HEK293T (cell line): ENCODE data around the gene SNAP29.

Experiments used
- CTCF ChIA-PET: fragments of 350-600 bp; formaldehyde crosslinking; extraction: SDS; loops from one replicate; lab custom pipeline; 2021; ENCODE audit warnings: antibody characterized with exemption, inconsistent platforms; lab: Yijun Ruan, JAX
- POLR2A ChIA-PET: fragments of 350-600 bp; formaldehyde crosslinking; extraction: SDS; loops from one replicate; lab custom pipeline; 2020; ENCODE audit warnings: antibody characterized with exemption, inconsistent platforms; lab: Yijun Ruan, JAX
- DNase-seq: peaks from one replicate; pipeline ENCODE4 v3.0.0; 2012; ENCODE audit warnings: mixed read lengths; ENCODE audit errors: extremely low spot score
- ARNT ChIP-seq: fragments of 450-650 bp; IDR thresholded peaks from 2 replicates; pipeline ENCODE4 v1.6.1; 2017; ENCODE audit warnings: mild to moderate bottlenecking
- BHLHE40 ChIP-seq: fragments of 450-650 bp; IDR thresholded peaks from 2 replicates; pipeline ENCODE4 v1.6.1; 2016; ENCODE audit warnings: mild to moderate bottlenecking, moderate library complexity, borderline replicate concordance
- CTBP1 ChIP-seq: fragments of 450-650 bp; IDR thresholded peaks from 2 replicates; pipeline ENCODE4 v1.6.1; 2016; ENCODE audit warnings: borderline replicate concordance
- ELF4 ChIP-seq: fragments of 450-650 bp; IDR thresholded peaks from 2 replicates; pipeline ENCODE4 v1.6.1; 2017; ENCODE audit warnings: antibody characterized with exemption
- FOXA1 ChIP-seq: fragments of 450-650 bp; IDR thresholded peaks from 2 replicates; pipeline ENCODE4 v1.6.1; 2016; ENCODE audit warnings: mild to moderate bottlenecking
- FOXK2 ChIP-seq: fragments of 450-650 bp; IDR thresholded peaks from 2 replicates; pipeline ENCODE4 v1.6.1; 2016; ENCODE audit warnings: mild to moderate bottlenecking
- FOXM1 ChIP-seq: fragments of 450-650 bp; IDR thresholded peaks from 2 replicates; pipeline ENCODE4 v1.6.1; 2017; ENCODE audit warnings: mild to moderate bottlenecking, borderline replicate concordance
- HDGF ChIP-seq: fragments of 450-650 bp; IDR thresholded peaks from 2 replicates; pipeline ENCODE4 v1.6.1; 2017; ENCODE audit warnings: antibody characterized with exemption, borderline replicate concordance
- L3MBTL2 ChIP-seq: fragments of 450-650 bp; conservative IDR thresholded peaks from 2 replicates; pipeline ENCODE4 v1.6.1; 2016; ENCODE audit warnings: mild to moderate bottlenecking
- LEF1 ChIP-seq: fragments of 450-650 bp; IDR thresholded peaks from 2 replicates; pipeline ENCODE4 v1.6.1; 2017; ENCODE audit warnings: mild to moderate bottlenecking, borderline replicate concordance
- NFRKB ChIP-seq: fragments of 450-650 bp; IDR thresholded peaks from 2 replicates; pipeline ENCODE4 v1.6.1; 2016; ENCODE audit warnings: mild to moderate bottlenecking, moderate library complexity
- SP1 ChIP-seq: fragments of 450-650 bp; IDR thresholded peaks from 2 replicates; pipeline ENCODE4 v1.6.1; 2017
- SUZ12 ChIP-seq: fragments of 450-650 bp; IDR thresholded peaks from 2 replicates; pipeline ENCODE4 v1.6.1; 2016; ENCODE audit warnings: mild to moderate bottlenecking
- TARDBP ChIP-seq: fragments of 450-650 bp; IDR thresholded peaks from 2 replicates; pipeline ENCODE4 v1.6.1; 2016
- ZNF384 ChIP-seq: fragments of 450-650 bp; IDR thresholded peaks from 2 replicates; pipeline ENCODE4 v1.6.1; 2016
- TF ChIP-seq, protein P1 (sequence below): fragments of 450-650 bp; IDR thresholded peaks from 2 replicates; pipeline ENCODE4 v1.6.1; 2016

The SNAP29 gene

DNA sequence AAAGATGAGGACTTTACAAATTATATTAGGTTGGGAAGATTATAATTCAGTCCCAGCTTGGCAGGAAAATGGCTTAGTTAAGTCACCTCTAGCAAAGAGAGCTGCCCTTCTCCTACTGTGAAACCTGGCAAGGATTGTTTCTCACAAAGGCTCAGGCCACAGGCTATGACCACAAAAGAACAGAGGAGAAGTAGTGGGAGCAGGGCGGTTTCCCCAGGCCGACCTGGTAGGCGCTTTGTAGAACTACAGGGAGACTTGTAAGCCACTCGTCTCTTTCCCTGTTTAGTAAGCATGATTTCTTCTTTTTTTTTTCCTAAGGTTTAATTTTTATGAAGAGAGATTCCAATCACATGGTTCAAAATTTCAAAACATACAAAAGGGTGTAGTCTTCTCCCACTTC is 4.6 kb downstream of the SNAP29 start:
- no peak for DNase-seq
- ChIA-PET POLR2A (no interaction called here), CTCF (no interaction called here)
- TF ChIP-seq FOXM1 = no peak
- TF ChIP-seq FOXA1 = no peak
- no peak for TF ChIP-seq L3MBTL2
- TF ChIP-seq ELF4 = no peak
- TF ChIP-seq TARDBP = no peak
- no peak for TF ChIP-seq HDGF
- no peak for TF ChIP-seq NFRKB
- no peak for TF ChIP-seq FOXK2
- no peak for TF ChIP-seq SP1
- TF ChIP-seq CTBP1 = no peak
- no peak for TF ChIP-seq BHLHE40
- TF ChIP-seq LEF1 = no peak

DNA sequence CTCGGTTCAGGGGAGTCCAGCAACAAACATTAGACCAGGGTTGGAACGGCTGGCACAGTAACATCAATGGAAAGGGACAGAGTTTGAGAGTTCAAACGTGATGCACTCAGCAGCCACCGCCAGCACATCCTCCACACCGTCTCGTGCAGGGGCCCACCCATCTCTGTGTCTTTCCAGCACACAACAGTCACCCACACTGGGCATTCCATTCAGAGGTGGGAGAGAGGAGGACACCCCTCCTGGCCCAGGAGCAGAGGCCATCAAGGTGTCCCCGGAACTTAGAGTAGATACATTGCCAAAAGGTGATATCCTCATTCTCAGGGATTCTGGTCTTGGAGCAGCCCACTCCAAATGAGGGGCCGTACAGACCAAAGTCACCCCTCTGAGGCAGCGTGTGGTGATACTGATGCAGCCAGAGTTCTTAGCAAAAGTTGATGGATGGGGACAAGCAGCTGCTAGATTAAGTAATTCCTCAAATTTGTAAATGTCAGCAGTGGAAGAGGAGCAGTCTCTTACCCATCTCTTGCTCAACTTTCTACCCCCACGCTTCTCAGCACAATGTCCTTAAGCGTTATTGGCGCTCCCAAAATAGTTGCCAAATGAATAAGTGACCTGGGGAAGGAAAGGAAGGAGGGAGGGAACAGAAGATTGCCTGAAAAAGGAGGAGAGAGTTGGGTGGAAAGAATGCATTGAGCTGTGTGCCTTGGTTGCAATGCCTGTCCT is 5.5 kb downstream of the SNAP29 start:
- no peak for DNase-seq
- no peak for TF ChIP-seq BHLHE40
- TF ChIP-seq NFRKB = no peak
- TF ChIP-seq SP1 = no peak
- no peak for TF ChIP-seq ELF4
- no peak for TF ChIP-seq L3MBTL2
- TF ChIP-seq, protein P1, sequence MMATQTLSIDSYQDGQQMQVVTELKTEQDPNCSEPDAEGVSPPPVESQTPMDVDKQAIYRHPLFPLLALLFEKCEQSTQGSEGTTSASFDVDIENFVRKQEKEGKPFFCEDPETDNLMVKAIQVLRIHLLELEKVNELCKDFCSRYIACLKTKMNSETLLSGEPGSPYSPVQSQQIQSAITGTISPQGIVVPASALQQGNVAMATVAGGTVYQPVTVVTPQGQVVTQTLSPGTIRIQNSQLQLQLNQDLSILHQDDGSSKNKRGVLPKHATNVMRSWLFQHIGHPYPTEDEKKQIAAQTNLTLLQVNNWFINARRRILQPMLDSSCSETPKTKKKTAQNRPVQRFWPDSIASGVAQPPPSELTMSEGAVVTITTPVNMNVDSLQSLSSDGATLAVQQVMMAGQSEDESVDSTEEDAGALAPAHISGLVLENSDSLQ = no peak
- no peak for TF ChIP-seq TARDBP
- no peak for TF ChIP-seq ZNF384
- no peak for TF ChIP-seq LEF1
- TF ChIP-seq CTBP1 = no peak
- no peak for TF ChIP-seq ARNT
- TF ChIP-seq FOXM1 = no peak
- ChIA-PET POLR2A (no interaction called here), CTCF (no interaction called here)

DNA sequence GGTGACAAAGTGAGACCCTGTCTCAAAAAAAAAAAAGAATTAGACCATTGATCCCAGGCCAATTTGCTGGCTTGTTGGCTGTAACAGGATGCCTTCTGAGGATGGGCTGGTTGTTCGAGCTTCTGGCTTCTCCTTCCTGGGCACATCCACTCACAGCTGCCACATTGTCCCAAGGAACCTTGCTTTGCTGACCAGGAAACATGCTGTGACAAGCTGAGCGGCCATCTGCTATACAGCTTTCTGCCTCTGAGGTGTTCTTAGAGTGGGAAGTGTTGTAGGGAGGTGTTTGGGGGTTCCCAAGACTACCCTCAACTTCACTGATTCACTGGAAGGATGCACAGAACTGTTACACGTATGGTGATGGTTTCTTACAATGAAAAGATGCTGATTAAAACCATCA is 6.5 kb downstream of the SNAP29 start:
- ChIA-PET POLR2A (interaction anchor here (1.4 kb wide), 2 partner anchors 8 to 20 kb away, joined by 3 to 5 read pairs; no protein-coding TSS in a partner anchor), CTCF (interaction anchor here (1.1 kb wide), 1 partner anchor 137 kb away, joined by 3 read pairs; the partner anchor contains the start of gene THAP7)
- DNase-seq = no peak
- TF ChIP-seq HDGF (no peak), SUZ12 (no peak), NFRKB (no peak), FOXK2 (no peak), ARNT (no peak)

DNA sequence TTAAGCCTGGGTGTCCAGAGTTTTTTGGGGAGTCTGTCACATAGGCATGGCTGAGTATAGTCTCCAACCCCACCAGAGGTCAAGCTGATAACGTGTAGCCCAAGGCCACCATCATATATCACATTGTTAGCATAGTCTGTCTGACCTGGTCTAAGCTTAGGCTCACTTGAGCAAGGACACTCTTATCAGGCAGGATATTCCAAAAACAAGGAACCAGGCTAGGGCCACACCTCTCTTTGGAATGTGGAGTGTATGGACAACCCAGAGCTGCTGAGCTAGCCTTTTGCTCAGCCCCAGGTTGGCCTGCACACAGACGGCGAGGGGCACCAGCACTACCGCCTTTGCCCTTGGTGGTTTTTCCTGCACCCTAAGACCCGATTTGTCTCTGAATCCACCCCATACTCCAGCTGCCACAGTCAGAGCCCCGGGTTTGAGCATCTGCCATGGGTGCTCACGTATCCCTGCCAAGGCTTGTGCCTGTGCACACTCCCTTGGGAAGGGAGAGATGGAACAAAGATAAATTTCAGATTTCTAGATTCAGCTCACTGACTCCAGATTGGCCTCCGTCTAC is 7.2 kb downstream of the SNAP29 start:
- DNase-seq = no peak
- POLR2A ChIA-PET = interaction anchor here (1.4 kb wide), 2 partner anchors 9 to 20 kb away, joined by 3 to 5 read pairs; no protein-coding TSS in a partner anchor
- TF ChIP-seq ZNF384 (no peak), FOXM1 (no peak), SP1 (no peak)
- CTCF ChIA-PET = interaction anchor here (0.6 to 1.1 kb wide), 3 partner anchors 20 to 136 kb away, joined by 3 to 4 read pairs (median 3); partner anchors contain the start of gene THAP7

DNA sequence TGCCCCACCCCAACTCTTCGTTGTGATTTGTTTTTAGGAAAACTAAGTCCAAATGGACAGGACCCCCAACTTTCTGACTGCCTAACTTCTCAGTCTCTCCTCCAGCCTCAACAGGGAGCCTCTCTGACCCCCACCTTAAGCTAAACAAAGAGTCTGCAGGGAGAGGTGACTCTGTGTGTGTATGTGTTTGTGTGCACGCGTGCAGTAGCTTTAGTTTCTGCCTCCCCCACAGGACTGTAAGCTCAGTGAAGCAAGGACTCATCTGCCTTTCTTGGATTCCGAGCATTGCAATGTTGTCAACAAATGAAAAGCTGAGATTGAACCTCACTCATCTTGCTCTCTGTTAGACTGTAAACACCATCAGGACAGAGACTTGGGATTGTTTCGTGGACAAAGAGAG is 7.9 kb downstream of the SNAP29 start:
- ChIA-PET CTCF (no interaction called here), POLR2A (interaction anchor here (0.6 to 2.3 kb wide), 2 partner anchors 8 kb away, joined by 3 to 8 read pairs; partner anchors contain the start of genes PI4KA and SNAP29)
- no peak for TF ChIP-seq L3MBTL2
- no peak for TF ChIP-seq SP1
- TF ChIP-seq TARDBP = no peak
- no peak for TF ChIP-seq HDGF
- TF ChIP-seq LEF1 = no peak
- TF ChIP-seq ELF4 = no peak
- no peak for TF ChIP-seq NFRKB
- no peak for TF ChIP-seq ZNF384
- TF ChIP-seq SUZ12 = no peak
- TF ChIP-seq FOXA1 = no peak
- TF ChIP-seq ARNT = no peak
- TF ChIP-seq FOXM1 = no peak
- no peak for TF ChIP-seq FOXK2
- TF ChIP-seq, protein P1 = no peak
- no peak for TF ChIP-seq BHLHE40
- no peak for TF ChIP-seq CTBP1
- no peak for DNase-seq

DNA sequence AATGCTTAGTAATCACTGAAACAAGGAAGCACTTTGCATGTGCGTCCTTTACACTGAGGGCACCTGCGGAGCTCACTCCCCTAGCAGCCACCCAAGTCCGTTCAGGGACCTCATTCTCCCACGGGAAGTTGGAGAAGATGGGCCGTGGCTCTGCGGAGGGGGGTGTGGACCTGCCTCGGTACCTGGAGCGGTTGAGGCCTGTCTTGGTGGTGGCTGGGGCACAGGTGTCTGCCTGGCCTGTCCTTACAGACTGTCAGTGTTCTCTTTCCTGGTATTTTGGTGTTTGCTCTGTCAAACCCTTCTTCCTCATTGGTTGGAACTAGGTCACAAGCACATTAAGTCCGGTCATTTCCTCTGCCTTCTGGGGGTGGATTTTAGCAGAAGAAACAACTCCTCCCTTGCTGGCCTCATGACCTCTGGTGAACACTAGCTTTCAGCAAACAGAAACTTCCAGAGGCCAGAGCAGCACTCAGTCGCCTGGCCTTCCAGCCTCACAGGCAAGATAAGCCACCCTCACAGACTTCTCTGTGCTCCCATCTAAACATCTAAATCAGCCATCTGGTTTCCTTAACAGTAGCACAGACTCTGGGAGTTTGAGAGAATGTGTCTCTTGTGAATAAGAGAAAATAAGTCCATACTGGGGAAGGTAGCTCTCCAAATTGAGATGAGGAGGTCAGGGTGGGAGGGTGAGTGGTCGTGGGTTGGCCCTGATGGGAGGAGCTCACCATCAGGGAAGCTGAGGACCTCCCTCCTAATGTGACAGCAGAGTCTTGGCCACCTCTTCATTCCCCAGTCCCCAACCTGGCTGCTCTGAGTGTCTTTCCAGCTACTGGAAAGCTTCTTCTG is 8.6 kb downstream of the SNAP29 start:
- CTCF ChIA-PET = interaction anchor here (1.9 kb wide), 1 partner anchor 18 kb away, joined by 10 read pairs; no protein-coding TSS in a partner anchor
- DNase-seq = no peak
- POLR2A ChIA-PET = interaction anchor here (0.6 to 2.3 kb wide), 3 partner anchors 8 to 11 kb away, joined by 3 to 8 read pairs (median 4); partner anchors contain the start of genes PI4KA and SNAP29
- TF ChIP-seq HDGF (no peak), FOXK2 (no peak), FOXA1 (no peak), SUZ12 (no peak), TARDBP (no peak), CTBP1 (no peak), ARNT (no peak), L3MBTL2 (no peak), FOXM1 (no peak), SP1 (no peak), LEF1 (no peak), ELF4 (no peak), NFRKB (no peak), ZNF384 (no peak)
- TF ChIP-seq, protein P1 = no peak
